NCI-H2029 treated with DMSO at 0.1 percent for 48 hours (cell line): ENCODE data around the gene MMP10.

Experiments
- DNase-seq: peaks from one replicate; lab custom pipeline; 2025; lab: John Stamatoyannopoulos, UW

MMP10 gene

DNA sequence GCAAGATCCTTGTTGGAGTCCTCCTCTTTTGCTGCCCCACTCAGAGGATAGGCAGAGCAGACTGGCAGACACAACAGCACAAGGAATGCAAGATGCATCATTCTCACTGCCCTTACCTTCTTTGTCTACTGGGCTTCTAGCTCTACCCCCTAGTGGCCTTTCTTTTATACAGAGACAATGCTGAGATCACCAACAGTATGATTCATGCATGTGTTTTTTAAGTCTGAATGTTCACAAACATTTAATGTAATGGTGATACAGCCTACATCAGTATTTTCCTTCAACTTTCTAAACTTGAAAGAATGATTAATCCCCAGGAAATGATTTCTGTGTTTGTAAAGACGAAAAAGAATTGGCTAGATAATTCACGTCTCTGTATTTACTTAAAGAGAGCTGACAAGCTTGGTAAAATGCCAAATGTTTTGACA is at the start of gene MMP10:
TSS of gene MMP10 (minus strand) at position 138 of the 428 bp plus-strand sequence. CDS start at position 101, 37 bp downstream.
- DNase-seq: no peak

DNA sequence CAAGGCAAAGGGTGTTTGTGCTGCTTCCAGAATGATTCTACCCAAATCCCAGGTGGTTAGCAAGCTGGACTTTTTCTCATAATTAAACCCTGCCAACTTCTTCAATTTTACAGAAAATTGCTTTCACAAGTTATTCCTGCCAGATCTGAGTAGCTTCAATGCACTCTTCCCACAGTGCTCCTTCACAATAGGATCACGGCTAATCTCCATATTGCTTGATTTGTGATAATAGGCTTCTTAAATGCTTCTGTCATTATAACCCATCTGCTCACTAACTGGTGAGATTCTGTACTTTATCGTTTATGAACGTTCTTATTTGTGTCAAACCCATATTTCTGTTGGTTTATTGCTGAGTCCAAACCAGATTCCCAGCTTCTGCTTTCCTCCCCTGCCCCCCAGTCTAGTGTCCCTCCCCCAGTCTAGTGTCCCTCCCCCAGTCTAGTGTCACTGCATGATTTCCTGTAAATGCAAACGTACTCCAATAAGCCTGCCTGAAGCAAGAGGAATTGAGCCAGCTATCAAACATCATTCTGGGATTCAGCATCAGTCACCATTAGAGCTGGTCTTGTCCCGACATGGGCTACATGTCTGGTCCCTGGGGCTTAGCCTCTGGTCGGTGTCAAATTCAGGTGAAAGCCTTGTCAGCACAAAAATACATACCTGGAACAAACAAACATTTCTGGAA is 49.0 kb upstream of the MMP10 start:
- DNase-seq: no peak

DNA sequence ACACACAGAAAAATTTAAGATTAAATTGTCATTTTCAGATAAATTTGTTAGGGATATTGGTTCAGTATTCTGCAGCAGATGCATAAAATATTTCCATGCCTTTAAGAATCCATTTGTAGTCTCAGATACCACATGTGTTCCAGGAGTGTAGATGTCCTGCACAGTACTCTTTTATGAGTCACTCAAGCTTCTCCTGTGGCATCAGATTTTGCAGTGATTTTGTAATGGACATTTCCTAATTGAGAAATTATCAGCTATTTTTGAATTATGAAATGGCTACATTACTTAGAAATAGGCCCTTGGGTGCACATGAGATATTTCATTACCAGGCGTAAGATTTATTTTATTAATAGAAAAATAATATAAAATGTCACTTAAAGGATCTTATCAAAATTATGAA is 44.1 kb upstream of the MMP10 start:
- no peak for DNase-seq

DNA sequence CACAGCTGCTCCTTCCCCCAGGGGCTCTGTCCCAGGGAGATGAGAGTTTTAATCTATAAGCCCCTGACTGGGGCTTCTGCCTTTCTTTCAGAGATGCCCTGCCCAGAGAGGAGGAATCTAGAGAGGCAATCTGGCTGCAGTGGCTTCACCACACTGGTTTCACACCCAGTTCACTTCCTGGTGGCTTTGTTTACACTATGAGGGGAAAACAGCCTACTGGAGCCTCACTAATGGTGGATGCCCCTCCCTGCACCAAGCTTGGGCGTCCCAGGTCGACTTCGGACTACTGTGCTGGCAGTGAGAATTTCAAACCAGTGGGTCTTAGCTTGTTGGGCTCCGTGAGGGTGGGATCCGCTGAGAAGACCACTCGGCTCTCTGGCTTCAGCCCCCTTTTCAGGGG is 39.1 kb upstream of the MMP10 start:
- DNase-seq: no peak

DNA sequence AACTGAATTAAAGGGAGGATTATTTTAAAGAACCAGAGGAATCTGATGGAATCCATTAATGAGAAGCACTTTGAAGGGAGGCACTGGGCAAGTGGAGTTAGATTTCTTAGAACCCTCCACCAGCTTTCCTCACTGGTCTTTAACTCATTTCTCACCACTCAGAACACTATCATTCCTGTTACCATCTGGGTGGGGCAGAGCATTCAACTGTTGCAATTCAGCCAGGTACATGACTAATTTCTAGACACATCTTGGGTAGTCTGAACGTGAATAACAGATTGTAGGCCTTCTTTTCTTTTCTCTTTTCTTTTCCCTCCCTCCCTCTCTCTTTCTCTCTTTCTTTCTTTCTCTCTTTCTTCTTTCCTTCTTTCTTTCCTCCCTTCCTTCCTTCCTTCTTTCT is 33.1 kb upstream of the MMP10 start:
- no peak for DNase-seq

DNA sequence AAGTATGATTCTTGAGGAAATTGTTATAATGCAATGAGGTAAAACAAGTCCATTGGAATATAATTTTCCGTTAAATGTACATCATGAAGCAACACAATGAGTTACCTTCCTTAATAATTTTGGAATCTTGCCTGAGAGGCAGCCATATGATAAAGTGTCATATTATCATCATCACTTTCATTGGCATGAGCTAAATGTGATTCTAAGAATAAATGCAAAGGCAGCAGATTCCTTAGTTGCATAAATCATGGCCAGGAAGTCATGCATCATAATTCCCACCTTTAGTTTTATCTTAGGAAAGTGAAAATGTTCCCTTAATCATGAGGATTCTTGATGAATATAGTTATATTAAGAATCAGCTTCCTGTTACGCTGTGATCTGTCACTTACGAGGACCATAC is 31.8 kb upstream of the MMP10 start:
- DNase-seq: no peak

DNA sequence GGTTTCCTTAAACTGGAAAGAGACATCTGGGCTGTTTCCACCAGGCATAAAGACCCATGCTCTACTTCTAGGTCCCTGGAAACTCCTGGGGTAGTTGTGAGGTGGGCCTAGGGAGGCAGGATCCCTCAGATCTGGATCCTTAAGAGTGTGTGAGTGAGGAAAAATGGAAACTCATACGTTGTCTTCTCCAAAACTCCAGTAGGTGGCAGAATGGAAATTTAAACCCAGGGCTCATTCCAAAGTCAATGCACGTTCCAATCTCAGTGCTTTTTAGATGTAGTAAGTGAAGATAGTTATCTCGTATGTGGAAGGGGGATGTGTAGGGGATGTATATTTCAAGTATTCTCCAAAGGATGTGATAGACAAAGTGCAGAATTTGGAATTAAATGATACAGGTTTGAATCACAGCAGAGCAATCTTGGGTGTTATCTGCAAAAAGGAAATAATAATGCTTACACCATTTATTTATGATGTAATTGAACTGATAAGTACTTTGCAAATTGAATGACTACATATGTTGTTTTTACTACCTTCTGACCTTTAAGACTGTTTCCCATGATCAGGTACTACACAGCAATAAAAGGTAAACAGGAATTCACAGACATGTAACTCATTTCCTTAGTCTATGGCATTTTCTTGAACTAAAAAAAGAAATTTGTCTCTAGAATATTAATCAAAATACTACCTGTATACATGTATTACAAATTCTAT is 30.7 kb upstream of the MMP10 start:
- DNase-seq: no peak

DNA sequence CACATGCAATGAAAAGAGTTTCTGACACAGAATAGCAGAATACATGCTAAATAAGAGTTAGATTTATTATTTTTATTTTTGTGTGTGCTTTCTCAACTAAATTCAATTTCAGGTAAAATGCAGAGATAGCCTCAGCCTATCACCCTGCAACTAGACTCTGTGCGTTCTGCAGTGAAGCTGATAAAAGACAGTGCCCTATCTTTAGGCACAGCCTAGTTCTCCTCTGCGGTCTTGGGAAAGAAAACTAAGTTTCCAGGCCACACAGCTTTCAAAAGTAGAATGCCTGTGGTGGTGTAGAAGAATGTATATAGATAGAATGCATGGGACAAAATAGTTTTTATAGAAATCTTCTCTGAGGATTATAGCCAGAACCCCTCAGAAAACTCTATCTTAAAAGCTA is 29.5 kb upstream of the MMP10 start:
- no peak for DNase-seq

DNA sequence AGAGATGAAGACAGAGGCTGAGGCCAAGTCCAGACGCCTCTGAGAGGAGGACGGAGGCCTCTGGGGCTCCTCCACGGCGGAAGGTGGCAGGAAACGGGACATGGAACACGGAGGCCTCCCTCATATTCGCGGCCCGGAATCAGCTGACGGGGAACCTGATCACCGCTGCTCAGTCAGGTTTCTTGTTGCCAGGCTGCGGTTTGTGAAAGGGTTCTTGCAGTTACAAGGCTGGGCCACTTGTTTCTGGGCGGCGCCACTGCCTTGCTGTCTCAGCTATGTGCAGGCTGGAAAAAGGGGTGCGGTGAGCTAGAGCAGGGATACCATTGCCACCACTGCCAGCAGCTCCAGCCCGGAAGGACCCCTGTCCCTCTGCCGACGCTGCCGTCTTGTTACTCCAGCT is 27.5 kb upstream of the MMP10 start:
- no peak for DNase-seq

DNA sequence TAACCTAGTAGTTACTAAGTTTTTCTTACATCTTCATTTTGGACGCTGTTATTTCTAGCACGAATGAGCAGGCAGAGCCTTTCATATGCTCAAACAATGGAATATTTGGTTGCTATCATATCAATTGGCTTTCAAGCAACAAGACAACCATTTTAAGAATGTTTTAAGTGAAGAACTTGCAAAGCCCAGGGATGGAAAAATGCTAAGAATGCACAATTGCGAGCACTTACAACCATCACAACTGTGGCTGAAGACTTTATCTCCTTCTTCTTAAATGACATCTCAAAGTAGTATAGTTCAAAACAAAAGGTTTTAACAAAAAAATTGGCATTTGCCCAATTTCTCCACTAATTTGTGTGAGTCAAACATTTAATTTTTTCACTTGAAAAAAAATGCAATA is 25.9 kb upstream of the MMP10 start:
- no peak for DNase-seq

DNA sequence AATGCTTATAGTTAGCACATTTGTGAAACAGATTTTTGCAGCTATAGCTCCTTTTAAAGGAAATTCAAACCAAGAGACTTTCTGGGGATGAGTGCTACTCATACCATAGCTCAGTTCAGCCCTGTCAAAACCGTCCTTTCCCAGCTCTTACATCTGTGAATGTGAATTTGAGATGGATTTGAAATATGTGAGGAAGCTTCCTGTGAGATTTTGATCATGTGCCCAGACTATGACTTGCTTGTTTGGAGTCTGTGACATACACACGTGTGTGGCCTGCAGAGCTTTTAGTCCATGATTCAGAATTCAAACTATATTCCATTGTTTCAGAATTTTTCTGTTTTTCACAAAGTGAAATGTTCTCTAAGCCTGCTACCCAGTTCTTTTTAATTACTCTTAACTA is 21.9 kb upstream of the MMP10 start:
- DNase-seq: no peak

DNA sequence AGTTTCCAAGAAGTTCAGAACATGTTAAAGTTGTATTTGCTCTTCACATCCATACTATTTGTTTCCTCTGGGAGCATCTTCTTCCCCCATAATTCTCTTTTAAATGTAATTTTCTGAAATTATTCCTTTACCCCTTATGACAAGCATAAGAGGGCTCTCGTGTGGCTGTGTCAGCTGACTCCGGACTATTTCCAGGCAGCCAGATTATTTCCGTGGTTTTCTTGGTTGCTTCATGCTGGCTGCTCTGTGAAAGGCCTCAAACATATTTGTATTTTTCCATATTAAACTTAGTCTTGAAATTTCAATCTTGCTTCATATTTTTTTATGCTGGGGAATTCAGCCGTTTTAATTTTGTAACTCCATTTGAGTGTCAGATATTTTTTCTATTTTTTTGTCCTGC is 20.3 kb upstream of the MMP10 start:
- DNase-seq: no peak

DNA sequence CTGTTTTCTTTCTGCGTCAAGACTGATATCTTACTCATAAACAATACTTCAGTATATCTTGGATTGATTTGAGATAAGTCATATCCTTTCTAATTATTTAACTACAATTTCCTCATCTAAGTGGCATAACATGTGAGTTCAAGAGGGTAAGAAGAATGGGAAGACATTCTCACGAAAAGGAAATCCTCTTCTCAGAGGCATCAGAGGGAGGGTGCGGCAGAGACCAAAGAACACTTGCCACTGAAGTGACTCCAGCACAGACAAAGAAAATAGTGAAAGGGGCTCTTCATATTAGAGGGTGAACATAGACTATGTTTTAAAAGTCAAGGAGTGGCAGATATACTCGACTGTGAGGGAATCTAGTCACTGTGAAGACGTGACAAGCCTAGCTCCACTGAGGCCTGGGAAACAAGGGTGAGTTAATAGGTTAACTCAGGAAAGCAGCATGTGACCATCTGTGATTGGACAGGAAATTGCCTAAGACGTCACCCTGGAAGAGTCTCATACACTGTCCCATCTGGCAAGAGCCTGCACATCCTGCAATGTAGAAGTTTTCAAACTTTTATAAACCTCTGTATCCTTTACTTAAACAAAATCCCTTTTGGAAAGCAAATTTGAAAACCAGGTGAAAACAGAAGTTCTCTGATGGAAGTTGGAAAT is 19.4 kb upstream of the MMP10 start:
- no peak for DNase-seq

DNA sequence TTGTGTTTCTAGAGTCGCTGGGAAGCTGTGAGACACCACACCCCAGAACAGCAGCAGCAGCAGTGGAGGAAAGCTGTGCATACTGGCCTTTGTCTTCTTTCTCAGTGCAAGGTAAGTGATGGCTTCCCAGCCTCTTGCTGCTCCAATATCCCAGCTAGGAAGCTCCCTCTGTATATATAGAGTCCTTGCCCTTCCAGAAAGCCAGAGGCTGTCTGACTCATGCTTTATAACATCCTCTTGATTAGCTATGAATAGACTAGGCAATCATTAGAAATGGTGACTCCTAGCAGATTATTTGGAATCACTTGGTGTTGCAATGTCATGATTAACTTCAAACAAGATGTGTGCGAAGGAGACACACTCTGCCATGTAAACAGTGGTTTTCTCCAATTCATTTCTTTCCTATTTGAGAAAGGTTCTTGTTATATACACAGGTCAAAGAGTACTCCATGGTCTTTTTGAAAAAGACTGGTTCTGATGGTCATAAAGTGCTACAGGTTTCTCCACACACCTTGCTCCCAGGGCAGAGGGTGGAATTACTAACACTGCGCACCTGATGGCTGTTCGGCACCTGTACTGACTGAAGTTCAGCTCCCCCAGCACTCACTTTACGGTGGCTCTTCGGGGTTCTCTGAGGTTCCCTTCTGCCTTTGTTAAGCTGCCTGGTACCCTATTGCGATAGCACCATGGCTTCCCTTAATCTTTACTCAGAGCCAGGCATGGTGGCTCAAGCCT is 17.8 kb upstream of the MMP10 start, which contains the start of gene MMP1:
TSS of gene MMP1 (minus strand) at position 149 of the 735 bp plus-strand sequence. CDS start at position 81, 68 bp downstream.
- no peak for DNase-seq

DNA sequence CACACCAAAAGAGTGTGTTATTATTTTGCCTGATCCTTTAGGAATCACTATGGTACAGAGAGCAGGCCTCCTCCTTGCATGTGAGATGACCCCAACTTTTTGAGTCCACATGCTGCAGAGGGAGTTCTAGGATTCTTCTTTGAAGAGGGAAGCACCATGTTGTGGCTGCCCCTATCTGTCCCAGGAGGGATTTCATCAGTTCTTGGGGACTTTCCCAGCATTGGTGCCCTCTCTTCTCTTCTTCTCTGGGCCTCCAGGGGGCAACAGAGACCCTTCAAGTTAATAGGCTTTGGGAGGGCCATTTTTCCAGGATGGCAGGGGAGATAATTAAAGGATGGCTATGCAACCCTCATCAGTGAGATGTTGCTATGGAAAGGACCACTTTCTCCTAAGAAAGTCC is 14.0 kb upstream of the MMP10 start:
- no peak for DNase-seq

DNA sequence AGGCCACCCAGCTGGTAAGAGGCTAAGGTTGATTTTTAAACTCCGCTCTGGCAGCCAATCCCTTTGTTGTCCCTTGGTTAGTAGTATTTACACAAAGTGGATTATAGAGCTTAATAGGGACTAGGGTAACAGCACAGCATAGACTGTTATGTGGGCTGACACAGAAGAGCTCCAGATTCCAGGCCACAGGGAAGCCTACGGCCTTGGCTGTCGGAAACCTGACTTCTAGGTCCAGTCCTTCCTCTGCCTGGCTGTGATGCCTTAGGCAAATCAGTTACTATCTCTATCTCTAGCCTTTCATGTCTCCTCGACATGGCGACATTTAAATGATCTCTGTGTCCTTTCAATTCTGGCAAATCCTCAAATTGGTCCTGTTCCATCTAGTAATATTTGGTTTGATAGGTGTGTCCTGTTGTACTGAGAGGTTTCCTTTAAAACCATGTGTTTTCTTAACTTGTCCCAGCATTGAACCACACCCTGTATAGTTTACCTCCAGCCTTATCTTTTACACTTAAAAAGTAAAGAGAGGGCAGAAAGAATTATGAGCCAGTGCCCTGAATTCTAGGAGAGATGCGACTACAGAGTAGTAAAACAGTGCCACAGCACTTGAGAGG is 13.4 kb upstream of the MMP10 start:
- no peak for DNase-seq

DNA sequence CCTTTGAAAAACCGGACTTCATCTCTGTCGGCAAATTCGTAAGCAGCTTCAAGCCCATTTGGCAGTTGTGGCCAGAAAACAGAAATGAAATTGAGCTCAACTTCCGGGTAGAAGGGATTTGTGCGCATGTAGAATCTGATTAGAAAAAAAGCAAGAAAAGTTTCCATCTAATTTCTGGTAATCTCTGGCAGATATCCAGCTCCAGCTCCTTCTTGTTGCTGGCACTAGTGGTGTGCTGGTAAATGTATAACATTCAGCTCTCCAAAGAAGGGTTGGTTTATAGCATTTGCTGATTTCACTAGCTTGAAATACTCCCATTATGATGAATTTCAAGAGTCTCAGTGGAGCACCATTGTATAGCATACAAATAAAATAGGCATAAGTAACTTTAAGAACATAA is 12.2 kb upstream of the MMP10 start:
- DNase-seq: no peak

DNA sequence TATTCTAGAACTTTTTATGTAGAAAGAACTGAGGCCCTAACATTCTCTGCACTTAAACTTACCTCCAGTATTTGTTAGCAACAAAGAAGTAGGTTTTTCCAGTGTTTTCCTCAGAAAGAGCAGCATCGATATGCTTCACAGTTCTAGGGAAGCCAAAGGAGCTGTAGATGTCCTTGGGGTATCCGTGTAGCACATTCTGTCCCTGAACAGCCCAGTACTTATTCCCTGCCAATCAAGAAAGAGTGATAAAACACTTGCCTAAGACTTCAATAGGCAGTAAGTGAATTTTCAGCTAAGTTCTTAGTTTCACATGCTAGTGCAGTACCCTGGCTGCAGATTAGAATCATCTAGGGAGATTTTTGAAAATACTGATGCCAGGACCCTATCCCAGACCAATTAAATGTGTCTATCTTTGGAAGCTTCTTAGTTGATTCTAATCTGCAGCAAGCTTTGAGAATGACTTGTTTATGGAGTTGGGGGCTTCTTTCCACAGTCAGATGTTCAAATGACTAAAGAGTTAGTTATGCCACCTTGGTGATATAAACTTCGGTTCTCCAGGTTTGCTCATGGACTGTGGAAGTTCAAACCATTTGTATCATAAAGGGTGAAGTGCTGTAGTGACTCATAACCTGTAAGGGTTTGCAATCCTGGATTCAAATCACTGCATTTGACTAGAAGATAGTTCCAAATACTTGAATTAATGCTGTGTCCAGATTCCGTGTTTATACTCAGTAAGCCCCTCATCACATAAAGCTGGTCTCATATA is 11.0 kb upstream of the MMP10 start:
- DNase-seq: no peak

DNA sequence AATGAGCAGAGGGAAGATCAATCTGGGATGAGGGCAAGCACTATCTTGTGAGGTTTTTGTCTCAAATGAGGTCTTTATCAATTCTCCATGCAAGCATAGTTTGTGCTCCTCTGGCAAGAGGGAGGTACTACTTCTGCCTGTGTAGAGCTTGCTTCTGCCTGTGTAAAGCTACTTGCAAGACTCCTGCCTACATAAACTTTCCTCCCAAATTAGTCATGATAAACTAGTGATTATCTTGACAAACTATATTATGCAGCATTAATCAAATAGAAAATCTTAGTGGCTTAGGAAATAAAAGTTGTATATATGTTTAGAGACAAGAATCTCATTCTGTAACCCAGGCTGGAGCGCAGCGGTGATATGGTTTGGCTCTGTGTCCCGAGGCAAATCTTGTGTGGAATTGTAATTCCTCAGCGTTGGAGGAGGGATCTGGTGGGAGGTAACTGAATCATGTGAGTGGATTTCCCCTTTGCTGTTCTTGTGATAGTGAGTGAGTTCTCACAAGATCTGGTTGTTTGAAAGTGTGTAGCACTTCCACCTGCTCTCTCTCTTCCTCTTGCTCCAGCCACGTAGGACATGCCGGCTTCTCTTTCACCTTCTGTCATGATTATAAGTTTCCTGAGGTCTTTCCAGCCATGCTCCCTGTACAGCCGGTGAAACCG is 8.0 kb upstream of the MMP10 start:
- no peak for DNase-seq

DNA sequence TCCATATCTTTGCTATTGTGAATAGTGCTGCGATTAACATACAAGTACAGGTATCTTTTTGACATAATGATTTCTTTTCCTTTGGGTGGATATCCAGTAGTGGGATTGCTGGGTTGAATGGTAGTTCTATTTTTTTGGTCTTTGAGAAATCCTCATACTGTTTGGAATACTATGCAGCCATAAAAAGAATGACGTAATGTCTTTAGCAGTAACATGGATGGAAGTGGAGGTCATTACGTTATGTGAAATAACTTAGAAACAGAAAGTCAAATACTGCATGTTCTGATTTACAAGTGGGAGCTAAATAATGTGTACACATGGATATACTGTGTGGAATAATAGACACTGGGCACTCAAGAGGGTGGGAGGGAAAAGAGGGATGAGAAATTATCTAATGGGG is 4.0 kb upstream of the MMP10 start:
- no peak for DNase-seq

DNA sequence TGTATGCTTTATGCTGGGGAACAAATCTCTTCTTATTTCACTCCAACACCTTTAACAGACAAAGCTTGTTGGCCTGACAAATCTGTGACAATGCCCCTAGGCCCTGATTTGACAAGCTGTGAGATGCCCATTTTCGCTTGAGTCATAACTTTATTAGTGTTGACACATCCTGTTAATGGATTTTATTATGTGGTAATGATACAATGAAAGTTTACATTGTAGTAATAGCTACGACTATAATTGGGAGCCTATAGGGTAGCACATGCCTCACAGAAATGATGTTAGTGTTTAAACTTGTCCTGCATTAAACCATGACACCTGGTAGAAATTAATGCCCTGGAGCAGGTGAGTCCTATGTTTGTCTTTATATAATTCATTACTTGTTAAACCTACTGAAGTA is 3.3 kb upstream of the MMP10 start:
- no peak for DNase-seq
